Pancreas (tissue), 10 donors: ENCODE data around the gene SPATA16. TPM values are rescaled to one million over a fixed set of nuclear protein-coding genes. Genes with fewer than 3 reads are reported as not detected.

Experiments used
- ATAC-seq, 4 donors: fragments of 200-7000 bp; cut with Tn5 transposase; one replicate each; pipeline versions ENCODE4 v1.8.0 to v1.9.1; 2020; ENCODE audit warnings: mild to moderate bottlenecking in 4 of 4, moderate library complexity in 4 of 4
- DNase-seq, 6 donors: peaks; one replicate each; pipeline ENCODE4 v3.0.0-alpha.2; 2020
- FAIRE-seq: peaks from 2 replicates; lab custom pipeline; 2012; peaks lifted over from hg19 to GRCh38; lab: Jason Lieb, UNC
- H3K27ac ChIP-seq, 4 donors: fragments of 200-600 bp; sonication (generic); 1 replicate in 3 of 4; 2 replicates in 1 of 4; pipeline versions ENCODE4 v1.5.0 to v1.8.0; 2020
- H3K27me3 ChIP-seq, 4 donors: fragments of 200-600 bp; one replicate each; pipeline ENCODE4 v1.8.0; 2021
- H3K36me3 ChIP-seq, 3 donors: fragments of 200-600 bp; sonication (generic) in 1 of 3; one replicate each; pipeline versions ENCODE4 v1.5.0 to v1.8.0; 2020 to 2021
- H3K4me1 ChIP-seq, 3 donors: fragments of 200-600 bp; one replicate each; pipeline ENCODE4 v1.8.0; 2021
- H3K4me3 ChIP-seq, 4 donors: fragments of 200-600 bp; sonication (generic) in 2 of 4; one replicate each; pipeline versions ENCODE4 v1.5.0 to v1.8.0; 2020 to 2021
- H3K9me3 ChIP-seq, 4 donors: fragments of 200-600 bp; one replicate each; pipeline ENCODE4 v1.8.0; 2021
- WGBS, 2 donors: extraction: QIAGEN DNeasy Blood & Tissue Kit; methylation state at CpG; one replicate each; pipeline ENCODE4 v1.1.7; 2013; 5-methylcytosine and 5-hydroxymethylcytosine counted together
- intact Hi-C, 3 donors: fragments of 100-400 bp; cut with DNase I; formaldehyde crosslinking; loops; one replicate each; pipeline versions ENCODE4 v1.11.1 to v1.14.2; 2022
- polyA plus RNA-seq, 2 donors: library from polyadenylated mRNA; stranded (reverse); fragments of 200-250 nt; gene quantifications; one replicate each; pipeline ENCODE4 v1.2.3, GENCODE V29; 2013
- total RNA-seq, 6 donors: library from RNA; stranded (reverse); fragmentation: NEBNext Ultra II Directional in 4 of 6; extraction: Animal tissue kit (Norgen Biotek cat#: 25700) in 4 of 6; gene quantifications; one replicate each; pipeline versions ENCODE4 v1.2.1 to v1.2.4, GENCODE V29; 2021 to 2023
- TF ChIP-seq, protein P1 (sequence below), 4 donors: fragments of 200-600 bp; sonication (generic) in 3 of 4; IDR thresholded peaks; one replicate each; pipeline versions ENCODE4 v1.5.0 to v1.8.0; 2021; ENCODE audit warnings: antibody characterized with exemption in 4 of 4
- donor health status: healthy with polysubstance abuse.
- donor health status: DM: no; HTN: no; CAD: no; lungs with moderate emphysema.
- donor health status: DM: no; HTN: no; CAD: no.
- donor health status: control.
- donor health status: control.
- donor health status: Bipolar disorder and iron deficiency.
- donor health status: DM: yes; HTN: yes; CAD: no.
- donor health status: DM: no; HTN: no; CAD: no.
- donor health status: DM: no; HTN: no; CAD: no.
- donor health status: DM: yes; HTN: yes; CAD: no.

Gene SPATA16
- total and polyA plus RNA-seq, 8 donors: not detected

DNA sequence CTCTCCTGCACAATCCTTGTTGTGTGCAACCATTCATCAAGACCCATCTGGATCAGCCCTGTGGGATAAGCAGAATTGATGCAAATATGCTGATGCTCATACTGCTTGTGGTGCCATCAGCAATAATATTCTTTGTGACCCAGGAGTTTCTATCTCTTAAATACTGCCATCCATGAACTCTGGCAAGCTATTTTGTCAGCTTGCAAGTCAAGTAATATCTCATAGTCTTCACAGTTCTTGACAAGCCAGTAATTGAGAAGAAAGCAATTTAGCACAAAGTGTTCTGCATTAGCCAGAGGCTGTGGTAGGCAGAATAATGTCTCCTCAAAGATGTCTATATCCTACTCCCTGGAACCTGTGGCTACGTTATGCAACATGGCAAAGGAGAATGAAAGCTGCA is 49.0 kb downstream of the SPATA16 start:
- H3K27ac ChIP-seq: no peak overlapping the region
- FAIRE-seq (no peak), DNase-seq (no peak), ATAC-seq (no peak)
- H3K27me3 ChIP-seq: no peaks in the 10 kb centered on the region
- H3K9me3 ChIP-seq: no peaks in the 10 kb centered on the region
- 48 to 65% methylated on average over 1 of the region's 1 CpG for WGBS, 2 donors
- intact Hi-C loops: no loop called here
- no peaks in the 10 kb centered on the region for H3K4me1 ChIP-seq
- H3K4me3 ChIP-seq: no peak overlapping the region
- TF ChIP-seq, protein P1, sequence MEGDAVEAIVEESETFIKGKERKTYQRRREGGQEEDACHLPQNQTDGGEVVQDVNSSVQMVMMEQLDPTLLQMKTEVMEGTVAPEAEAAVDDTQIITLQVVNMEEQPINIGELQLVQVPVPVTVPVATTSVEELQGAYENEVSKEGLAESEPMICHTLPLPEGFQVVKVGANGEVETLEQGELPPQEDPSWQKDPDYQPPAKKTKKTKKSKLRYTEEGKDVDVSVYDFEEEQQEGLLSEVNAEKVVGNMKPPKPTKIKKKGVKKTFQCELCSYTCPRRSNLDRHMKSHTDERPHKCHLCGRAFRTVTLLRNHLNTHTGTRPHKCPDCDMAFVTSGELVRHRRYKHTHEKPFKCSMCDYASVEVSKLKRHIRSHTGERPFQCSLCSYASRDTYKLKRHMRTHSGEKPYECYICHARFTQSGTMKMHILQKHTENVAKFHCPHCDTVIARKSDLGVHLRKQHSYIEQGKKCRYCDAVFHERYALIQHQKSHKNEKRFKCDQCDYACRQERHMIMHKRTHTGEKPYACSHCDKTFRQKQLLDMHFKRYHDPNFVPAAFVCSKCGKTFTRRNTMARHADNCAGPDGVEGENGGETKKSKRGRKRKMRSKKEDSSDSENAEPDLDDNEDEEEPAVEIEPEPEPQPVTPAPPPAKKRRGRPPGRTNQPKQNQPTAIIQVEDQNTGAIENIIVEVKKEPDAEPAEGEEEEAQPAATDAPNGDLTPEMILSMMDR (IDR thresholded peaks at IDR 0.05): no peak
- H3K36me3 ChIP-seq: no peaks in the 10 kb centered on the region

DNA sequence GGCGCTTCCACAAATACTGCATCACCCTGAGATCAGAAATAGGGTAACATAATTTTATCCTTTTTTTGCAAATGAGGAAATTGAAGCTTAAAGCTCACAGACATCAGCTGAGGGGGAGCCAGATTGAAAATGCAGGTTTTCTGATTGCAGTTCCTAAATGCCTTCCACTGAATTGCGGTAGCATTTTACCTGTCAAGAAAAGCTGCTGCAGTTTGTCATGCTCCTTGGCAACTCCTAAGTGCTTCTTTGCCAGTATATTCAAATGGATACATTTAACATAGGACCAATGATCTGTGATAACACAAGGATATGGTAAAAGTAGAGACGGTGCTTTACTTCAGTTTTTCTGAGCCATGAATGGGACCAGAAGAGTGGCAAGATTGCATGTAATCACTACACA is 50.5 kb downstream of the SPATA16 start:
- DNase-seq (no peak), ATAC-seq (no peak), FAIRE-seq (no peak)
- TF ChIP-seq, protein P1 (IDR thresholded peaks at IDR 0.05): no peak
- H3K9me3 ChIP-seq: no peaks in the 10 kb centered on the region
- no peak overlapping the region for H3K4me3 ChIP-seq
- H3K4me1 ChIP-seq: no peaks in the 10 kb centered on the region
- no peaks in the 10 kb centered on the region for H3K36me3 ChIP-seq
- 73 to 84% methylated on average over 3 of the region's 3 CpGs for WGBS, 2 donors
- no peak overlapping the region for H3K27ac ChIP-seq
- no peaks in the 10 kb centered on the region for H3K27me3 ChIP-seq
- intact Hi-C loops: no loop called here

DNA sequence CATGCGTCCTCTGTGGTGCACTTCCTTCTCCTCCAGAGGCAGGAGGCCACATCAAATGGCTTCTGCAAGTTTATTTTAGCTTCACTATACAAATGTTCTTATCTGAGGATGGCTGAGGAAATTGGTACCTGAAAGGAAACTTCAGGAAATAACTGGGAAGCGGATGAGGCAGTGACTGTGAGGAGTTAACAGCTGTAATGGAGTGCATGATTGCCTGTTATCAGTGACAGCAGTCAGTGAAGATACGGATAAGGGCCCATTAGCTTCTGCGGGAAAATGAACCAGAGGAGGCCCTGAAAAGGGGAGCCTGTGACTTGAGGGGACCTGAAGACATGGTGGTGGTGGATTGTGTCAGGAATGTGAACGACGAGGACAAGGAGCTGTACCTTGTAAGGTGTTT is 51.8 kb downstream of the SPATA16 start:
- TF ChIP-seq, protein P1 (IDR thresholded peaks at IDR 0.05): no peak
- Histone ChIP-seq H3K27me3 (no peaks in the 10 kb centered on the region), H3K4me3 (no peak overlapping the region), H3K36me3 (no peaks in the 10 kb centered on the region), H3K9me3 (no peaks in the 10 kb centered on the region), H3K27ac (no peak overlapping the region), H3K4me1 (no peaks in the 10 kb centered on the region)
- FAIRE-seq (no peak), ATAC-seq (no peak), DNase-seq (no peak)
- intact Hi-C loops: no loop called here
- 44 to 48% methylated on average over 6 of the region's 6 CpGs for WGBS, 2 donors

- Histone ChIP-seq H3K4me3 (no peak overlapping the region), H3K4me1 (no peaks in the 10 kb centered on the region), H3K9me3 (no peaks in the 10 kb centered on the region), H3K27me3 (no peaks in the 10 kb centered on the region), H3K36me3 (no peaks in the 10 kb centered on the region), H3K27ac (no peak overlapping the region)
- DNase-seq (no peak), ATAC-seq (no peak), FAIRE-seq (no peak)
- intact Hi-C loops: no loop called here
- TF ChIP-seq, protein P1 (IDR thresholded peaks at IDR 0.05): no peak
- WGBS, 2 donors: 54 to 68% methylated on average over 4 of the region's 4 CpGs
Observed at GRCh38 chr3:173078525-173078924, 62.5 kb downstream of the SPATA16 start.

DNA sequence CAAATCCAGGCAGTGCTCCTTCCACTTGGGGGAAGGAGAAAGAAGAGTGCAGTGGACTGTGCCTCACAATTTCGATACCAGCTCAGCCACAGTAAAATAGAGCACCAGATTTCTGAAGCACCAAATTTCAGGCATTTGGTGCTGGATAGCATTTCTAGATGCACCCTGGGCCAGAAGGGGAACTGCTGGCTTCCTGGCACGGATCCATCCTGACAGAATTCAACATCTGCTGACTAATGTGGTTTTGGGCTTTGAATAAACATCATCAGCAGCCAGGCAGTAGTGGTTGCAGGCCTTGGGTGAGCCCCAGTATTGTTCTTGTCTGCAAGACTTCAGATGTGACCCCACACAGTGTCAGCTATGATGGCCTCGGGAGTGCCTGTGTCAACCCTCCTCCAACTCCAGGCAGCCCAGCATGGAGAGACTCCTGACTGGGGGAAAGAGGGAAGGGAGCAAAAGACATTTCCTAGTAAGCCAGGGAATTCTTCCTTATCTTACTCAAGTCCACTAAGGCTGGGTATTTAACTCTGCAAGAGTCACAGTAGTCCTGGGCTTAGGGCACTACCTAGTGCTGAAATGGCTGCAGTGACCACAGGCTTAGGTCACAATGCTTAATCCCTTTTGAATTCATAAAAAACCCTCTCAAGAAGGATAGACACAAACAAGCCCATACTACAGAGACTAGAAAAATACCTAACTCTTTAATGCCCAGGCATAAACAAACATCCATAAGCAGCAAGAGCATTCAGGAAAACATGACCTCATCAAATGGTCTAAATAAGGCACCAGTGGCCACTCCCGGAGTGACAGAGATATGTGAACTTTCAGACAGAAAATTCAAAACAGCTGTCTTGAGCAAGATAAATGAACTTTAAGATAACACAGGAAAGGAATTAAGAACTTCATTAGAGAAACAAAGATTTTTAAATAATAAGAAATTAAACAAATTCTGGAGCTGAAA is 74.7 kb downstream of the SPATA16 start:
- Histone ChIP-seq H3K4me3 (no peak overlapping the region), H3K9me3 (no peaks in the 10 kb centered on the region), H3K4me1 (no peaks in the 10 kb centered on the region), H3K27ac (no peak overlapping the region), H3K36me3 (no peaks in the 10 kb centered on the region), H3K27me3 (no peaks in the 10 kb centered on the region)
- FAIRE-seq: no peak
- TF ChIP-seq, protein P1 (IDR thresholded peaks at IDR 0.05): no peak
- ATAC-seq: peak in 2 of 4 donors; percentile 30 to 45
- DNase-seq: no peak
- intact Hi-C loops: no loop called here
- 52 to 61% methylated on average over 4 of the region's 4 CpGs for WGBS, 2 donors
